ENCODE measurements around the gene HPCAL1. TPM values are rescaled to one million over a fixed set of nuclear protein-coding genes. Genes with fewer than 3 reads are reported as not detected.

Gene HPCAL1
- total and polyA plus RNA-seq, 2 experiments from 2014 or later: 8.3 to 25.4 TPM

DNA sequence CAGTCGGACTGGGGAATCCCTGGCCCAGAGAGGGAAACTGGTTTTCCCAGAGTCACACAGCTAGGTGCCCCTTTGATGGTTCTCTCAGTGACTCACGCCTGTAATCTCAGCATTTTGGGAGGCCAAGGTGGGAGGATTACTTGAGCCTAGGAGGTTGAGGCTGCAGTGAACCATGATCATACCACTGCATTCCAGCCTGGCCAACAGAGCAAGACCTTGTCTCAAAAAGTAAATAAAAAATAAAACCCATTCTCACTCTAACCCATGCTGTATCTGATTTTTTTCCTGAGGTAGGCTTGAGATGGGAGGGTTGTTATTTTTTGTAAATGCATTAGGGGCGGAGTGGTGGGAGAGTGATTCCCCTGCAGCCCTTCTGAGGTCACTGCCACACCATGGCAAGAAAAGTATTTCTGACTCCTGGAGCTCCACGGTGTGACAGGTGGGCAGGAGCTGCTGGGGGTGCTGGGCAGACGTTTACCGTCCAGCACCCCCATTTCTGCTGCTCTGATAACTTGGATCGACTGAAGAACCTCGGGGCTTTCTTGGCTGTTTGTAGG is 60.3 kb downstream of the HPCAL1 start:
- no peak overlapping the region for H2AFZ ChIP-seq
- no peak overlapping the region for H3K4me3 Mint-ChIP-seq
- no peaks in the 10 kb centered on the region for H3K9me2 ChIP-seq (ENCODE audit: insufficient read depth)
- peaks cover 7% of the 10 kb centered on the region for H3K27me3 Mint-ChIP-seq (ENCODE audit: insufficient read depth, low read depth, poor library complexity)
- H3K4me1 ChIP-seq (ENCODE audit: insufficient read depth): no peaks in the 10 kb centered on the region
- no peaks in the 10 kb centered on the region for H3K36me3 ChIP-seq (ENCODE audit: insufficient read depth)
- H3F3A ChIP-seq (replicated peaks; ENCODE audit: low read depth): no peaks in the 10 kb centered on the region
- H3K27ac Mint-ChIP-seq: no peak overlapping the region; the same call in 1 of the 2 replicates
- no peaks in the 10 kb centered on the region for H3K9me3 Mint-ChIP-seq
- H3K4me3 ChIP-seq: no peak overlapping the region
- no peaks in the 10 kb centered on the region for H4K20me1 ChIP-seq (replicated peaks; ENCODE audit: insufficient read depth)
- H3K27ac ChIP-seq (ENCODE audit: low read depth): no peak overlapping the region
- H3K4me1 Mint-ChIP-seq: peaks cover 6% of the 10 kb centered on the region; the same call in 1 of the 3 replicates
- H3K4me2 ChIP-seq: no peak overlapping the region
- no peak for ATAC-seq
- H3K79me2 ChIP-seq (replicated peaks; ENCODE audit: insufficient read depth): no peaks in the 10 kb centered on the region
- no peak for DNase-seq (ENCODE audit: low spot score)
- TF ChIP-seq, protein P1, sequence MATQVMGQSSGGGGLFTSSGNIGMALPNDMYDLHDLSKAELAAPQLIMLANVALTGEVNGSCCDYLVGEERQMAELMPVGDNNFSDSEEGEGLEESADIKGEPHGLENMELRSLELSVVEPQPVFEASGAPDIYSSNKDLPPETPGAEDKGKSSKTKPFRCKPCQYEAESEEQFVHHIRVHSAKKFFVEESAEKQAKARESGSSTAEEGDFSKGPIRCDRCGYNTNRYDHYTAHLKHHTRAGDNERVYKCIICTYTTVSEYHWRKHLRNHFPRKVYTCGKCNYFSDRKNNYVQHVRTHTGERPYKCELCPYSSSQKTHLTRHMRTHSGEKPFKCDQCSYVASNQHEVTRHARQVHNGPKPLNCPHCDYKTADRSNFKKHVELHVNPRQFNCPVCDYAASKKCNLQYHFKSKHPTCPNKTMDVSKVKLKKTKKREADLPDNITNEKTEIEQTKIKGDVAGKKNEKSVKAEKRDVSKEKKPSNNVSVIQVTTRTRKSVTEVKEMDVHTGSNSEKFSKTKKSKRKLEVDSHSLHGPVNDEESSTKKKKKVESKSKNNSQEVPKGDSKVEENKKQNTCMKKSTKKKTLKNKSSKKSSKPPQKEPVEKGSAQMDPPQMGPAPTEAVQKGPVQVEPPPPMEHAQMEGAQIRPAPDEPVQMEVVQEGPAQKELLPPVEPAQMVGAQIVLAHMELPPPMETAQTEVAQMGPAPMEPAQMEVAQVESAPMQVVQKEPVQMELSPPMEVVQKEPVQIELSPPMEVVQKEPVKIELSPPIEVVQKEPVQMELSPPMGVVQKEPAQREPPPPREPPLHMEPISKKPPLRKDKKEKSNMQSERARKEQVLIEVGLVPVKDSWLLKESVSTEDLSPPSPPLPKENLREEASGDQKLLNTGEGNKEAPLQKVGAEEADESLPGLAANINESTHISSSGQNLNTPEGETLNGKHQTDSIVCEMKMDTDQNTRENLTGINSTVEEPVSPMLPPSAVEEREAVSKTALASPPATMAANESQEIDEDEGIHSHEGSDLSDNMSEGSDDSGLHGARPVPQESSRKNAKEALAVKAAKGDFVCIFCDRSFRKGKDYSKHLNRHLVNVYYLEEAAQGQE (IDR thresholded peaks at IDR 0.05; ENCODE audit: unreplicated experiment): no peak
- TF ChIP-seq CREB1 (CRISPR knock-in tag; IDR thresholded peaks at IDR 0.05; ENCODE audit: low read depth) (no peak), EZH2 (IDR thresholded peaks at IDR 0.05; ENCODE audit: low read depth, unreplicated experiment) (no peak)
- TF ChIP-seq, protein P2, sequence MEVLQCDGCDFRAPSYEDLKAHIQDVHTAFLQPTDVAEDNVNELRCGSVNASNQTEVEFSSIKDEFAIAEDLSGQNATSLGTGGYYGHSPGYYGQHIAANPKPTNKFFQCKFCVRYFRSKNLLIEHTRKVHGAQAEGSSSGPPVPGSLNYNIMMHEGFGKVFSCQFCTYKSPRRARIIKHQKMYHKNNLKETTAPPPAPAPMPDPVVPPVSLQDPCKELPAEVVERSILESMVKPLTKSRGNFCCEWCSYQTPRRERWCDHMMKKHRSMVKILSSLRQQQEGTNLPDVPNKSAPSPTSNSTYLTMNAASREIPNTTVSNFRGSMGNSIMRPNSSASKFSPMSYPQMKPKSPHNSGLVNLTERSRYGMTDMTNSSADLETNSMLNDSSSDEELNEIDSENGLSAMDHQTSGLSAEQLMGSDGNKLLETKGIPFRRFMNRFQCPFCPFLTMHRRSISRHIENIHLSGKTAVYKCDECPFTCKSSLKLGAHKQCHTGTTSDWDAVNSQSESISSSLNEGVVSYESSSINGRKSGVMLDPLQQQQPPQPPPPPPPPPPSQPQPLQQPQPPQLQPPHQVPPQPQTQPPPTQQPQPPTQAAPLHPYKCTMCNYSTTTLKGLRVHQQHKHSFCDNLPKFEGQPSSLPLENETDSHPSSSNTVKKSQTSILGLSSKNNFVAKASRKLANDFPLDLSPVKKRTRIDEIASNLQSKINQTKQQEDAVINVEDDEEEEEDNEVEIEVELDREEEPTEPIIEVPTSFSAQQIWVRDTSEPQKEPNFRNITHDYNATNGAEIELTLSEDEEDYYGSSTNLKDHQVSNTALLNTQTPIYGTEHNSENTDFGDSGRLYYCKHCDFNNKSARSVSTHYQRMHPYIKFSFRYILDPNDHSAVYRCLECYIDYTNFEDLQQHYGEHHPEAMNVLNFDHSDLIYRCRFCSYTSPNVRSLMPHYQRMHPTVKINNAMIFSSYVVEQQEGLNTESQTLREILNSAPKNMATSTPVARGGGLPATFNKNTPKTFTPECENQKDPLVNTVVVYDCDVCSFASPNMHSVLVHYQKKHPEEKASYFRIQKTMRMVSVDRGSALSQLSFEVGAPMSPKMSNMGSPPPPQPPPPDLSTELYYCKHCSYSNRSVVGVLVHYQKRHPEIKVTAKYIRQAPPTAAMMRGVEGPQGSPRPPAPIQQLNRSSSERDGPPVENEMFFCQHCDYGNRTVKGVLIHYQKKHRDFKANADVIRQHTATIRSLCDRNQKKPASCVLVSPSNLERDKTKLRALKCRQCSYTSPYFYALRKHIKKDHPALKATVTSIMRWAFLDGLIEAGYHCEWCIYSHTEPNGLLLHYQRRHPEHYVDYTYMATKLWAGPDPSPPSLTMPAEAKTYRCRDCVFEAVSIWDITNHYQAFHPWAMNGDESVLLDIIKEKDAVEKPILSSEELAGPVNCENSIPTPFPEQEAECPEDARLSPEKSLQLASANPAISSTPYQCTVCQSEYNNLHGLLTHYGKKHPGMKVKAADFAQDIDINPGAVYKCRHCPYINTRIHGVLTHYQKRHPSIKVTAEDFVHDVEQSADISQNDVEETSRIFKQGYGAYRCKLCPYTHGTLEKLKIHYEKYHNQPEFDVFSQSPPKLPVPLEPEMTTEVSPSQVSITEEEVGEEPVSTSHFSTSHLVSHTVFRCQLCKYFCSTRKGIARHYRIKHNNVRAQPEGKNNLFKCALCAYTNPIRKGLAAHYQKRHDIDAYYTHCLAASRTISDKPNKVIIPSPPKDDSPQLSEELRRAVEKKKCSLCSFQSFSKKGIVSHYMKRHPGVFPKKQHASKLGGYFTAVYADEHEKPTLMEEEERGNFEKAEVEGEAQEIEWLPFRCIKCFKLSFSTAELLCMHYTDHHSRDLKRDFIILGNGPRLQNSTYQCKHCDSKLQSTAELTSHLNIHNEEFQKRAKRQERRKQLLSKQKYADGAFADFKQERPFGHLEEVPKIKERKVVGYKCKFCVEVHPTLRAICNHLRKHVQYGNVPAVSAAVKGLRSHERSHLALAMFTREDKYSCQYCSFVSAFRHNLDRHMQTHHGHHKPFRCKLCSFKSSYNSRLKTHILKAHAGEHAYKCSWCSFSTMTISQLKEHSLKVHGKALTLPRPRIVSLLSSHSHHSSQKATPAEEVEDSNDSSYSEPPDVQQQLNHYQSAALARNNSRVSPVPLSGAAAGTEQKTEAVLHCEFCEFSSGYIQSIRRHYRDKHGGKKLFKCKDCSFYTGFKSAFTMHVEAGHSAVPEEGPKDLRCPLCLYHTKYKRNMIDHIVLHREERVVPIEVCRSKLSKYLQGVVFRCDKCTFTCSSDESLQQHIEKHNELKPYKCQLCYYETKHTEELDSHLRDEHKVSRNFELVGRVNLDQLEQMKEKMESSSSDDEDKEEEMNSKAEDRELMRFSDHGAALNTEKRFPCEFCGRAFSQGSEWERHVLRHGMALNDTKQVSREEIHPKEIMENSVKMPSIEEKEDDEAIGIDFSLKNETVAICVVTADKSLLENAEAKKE (CRISPR knock-in tag; IDR thresholded peaks at IDR 0.05): no peak
- H3K27me3 ChIP-seq (ENCODE audit: insufficient read depth): no peaks in the 10 kb centered on the region
- no peaks in the 10 kb centered on the region for H3K36me3 Mint-ChIP-seq (ENCODE audit: low read depth)

All from GM23338 (cell line).